Osteocyte (in vitro differentiated cells): ENCODE results near the gene EPHB2. TPM values are rescaled to one million over a fixed set of nuclear protein-coding genes. Genes with fewer than 3 reads are reported as not detected.

Experiments
- DNase-seq: peaks from one replicate; pipeline ENCODE4 v3.0.0; 2021; ENCODE audit warnings: mixed read lengths; ENCODE audit not compliant: unreplicated experiment; ENCODE audit errors: extremely low spot score
- H3K27ac Mint-ChIP-seq: one replicate; pipeline ENCODE4 v1.8.0; 2021; ENCODE audit warnings: mild to moderate bottlenecking, mixed read lengths; ENCODE audit not compliant: unreplicated experiment
- H3K27me3 Mint-ChIP-seq: one replicate; pipeline ENCODE4 v1.8.0; 2021; ENCODE audit warnings: mixed read lengths; ENCODE audit not compliant: unreplicated experiment
- H3K36me3 Mint-ChIP-seq: one replicate; pipeline ENCODE4 v1.8.0; 2021; ENCODE audit warnings: mixed read lengths; ENCODE audit not compliant: unreplicated experiment
- H3K4me1 Mint-ChIP-seq: one replicate; pipeline ENCODE4 v1.8.0; 2021; ENCODE audit warnings: mixed read lengths; ENCODE audit not compliant: unreplicated experiment
- H3K4me3 Mint-ChIP-seq: one replicate; pipeline ENCODE4 v1.8.0; 2021; ENCODE audit warnings: mild to moderate bottlenecking, moderate library complexity, mixed read lengths; ENCODE audit not compliant: unreplicated experiment
- H3K9me3 Mint-ChIP-seq: one replicate; pipeline ENCODE4 v1.8.0; 2021; ENCODE audit warnings: mixed read lengths; ENCODE audit not compliant: unreplicated experiment
- CTCF ChIP-seq: fragments of 200-600 bp; sonication (generic); IDR thresholded peaks from 2 replicates; pipeline ENCODE4 v1.5.0; 2021; ENCODE audit warnings: antibody characterized with exemption, mild to moderate bottlenecking, moderate library complexity
- total RNA-seq: library from RNA; stranded (reverse); gene quantifications from 2 replicates; pipeline ENCODE4 v1.2.1, GENCODE V29; 2021

EPHB2 gene
- total RNA-seq, 1 donor from 2014 or later: 32.5 TPM

GRCh38 chr1:22689505-22689904 lies 21.1 kb upstream of the EPHB2 start:
- no peak overlapping the region for H3K4me3 Mint-ChIP-seq

GRCh38 chr1:22691031-22691753 lies 19.4 kb upstream of the EPHB2 start:
- Mint-ChIP-seq H3K9me3 (no peaks in the 10 kb centered on the region), H3K27ac (no peak overlapping the region), H3K27me3 (peaks cover 25% of the 10 kb centered on the region), H3K36me3 (no peaks in the 10 kb centered on the region), H3K4me1 (no peaks in the 10 kb centered on the region), H3K4me3 (no peak overlapping the region)
- no peak for DNase-seq
- TF ChIP-seq CTCF: no peak

More at GRCh38 chr1:22689505-22689904, 21.1 kb upstream of the EPHB2 start:
- Mint-ChIP-seq H3K27me3 (peaks cover 41% of the 10 kb centered on the region), H3K9me3 (no peaks in the 10 kb centered on the region), H3K4me1 (no peaks in the 10 kb centered on the region), H3K27ac (no peak overlapping the region), H3K36me3 (no peaks in the 10 kb centered on the region)
- no peak for TF ChIP-seq CTCF
- DNase-seq: no peak

GRCh38 chr1:22694172-22694571 lies 16.5 kb upstream of the EPHB2 start:
- Mint-ChIP-seq H3K27ac (no peak overlapping the region), H3K36me3 (no peaks in the 10 kb centered on the region), H3K27me3 (peaks cover 8% of the 10 kb centered on the region), H3K4me3 (no peak overlapping the region), H3K9me3 (no peaks in the 10 kb centered on the region), H3K4me1 (no peaks in the 10 kb centered on the region)
- no peak for DNase-seq
- no peak for TF ChIP-seq CTCF

- Mint-ChIP-seq H3K4me1 (no peaks in the 10 kb centered on the region), H3K27me3 (peaks cover 3% of the 10 kb centered on the region), H3K27ac (no peak overlapping the region), H3K4me3 (no peak overlapping the region), H3K9me3 (no peaks in the 10 kb centered on the region), H3K36me3 (no peaks in the 10 kb centered on the region)
- TF ChIP-seq CTCF: no peak
- no peak for DNase-seq
Measured at GRCh38 chr1:22696610-22697009, 14.0 kb upstream of the EPHB2 start.

- TF ChIP-seq CTCF: no peak
- no peak for DNase-seq
- peaks cover 7% of the 10 kb centered on the region for H3K27me3 Mint-ChIP-seq
- no peak overlapping the region for H3K27ac Mint-ChIP-seq
- no peaks in the 10 kb centered on the region for H3K36me3 Mint-ChIP-seq
- H3K4me1 Mint-ChIP-seq: no peaks in the 10 kb centered on the region
- no peaks in the 10 kb centered on the region for H3K9me3 Mint-ChIP-seq
- no peak overlapping the region for H3K4me3 Mint-ChIP-seq
Measured at GRCh38 chr1:22697980-22698379, 12.7 kb upstream of the EPHB2 start.
